HG02981 (cell line): ENCODE results near the gene MYO10.

Experiments
- ATAC-seq: cut with Tn5 transposase; IDR thresholded peaks from one replicate; pipeline ENCODE4 v1.9.1; 2021; ENCODE audit warnings: mild to moderate bottlenecking, moderate library complexity; ENCODE audit not compliant: unreplicated experiment

MYO10 gene

GRCh38 chr5:16644301-16644889, 291.7 kb downstream of the MYO10 start:
- no peak for ATAC-seq

GRCh38 chr5:16642867-16643266, 293.2 kb downstream of the MYO10 start:
- ATAC-seq, result no peak

DNA sequence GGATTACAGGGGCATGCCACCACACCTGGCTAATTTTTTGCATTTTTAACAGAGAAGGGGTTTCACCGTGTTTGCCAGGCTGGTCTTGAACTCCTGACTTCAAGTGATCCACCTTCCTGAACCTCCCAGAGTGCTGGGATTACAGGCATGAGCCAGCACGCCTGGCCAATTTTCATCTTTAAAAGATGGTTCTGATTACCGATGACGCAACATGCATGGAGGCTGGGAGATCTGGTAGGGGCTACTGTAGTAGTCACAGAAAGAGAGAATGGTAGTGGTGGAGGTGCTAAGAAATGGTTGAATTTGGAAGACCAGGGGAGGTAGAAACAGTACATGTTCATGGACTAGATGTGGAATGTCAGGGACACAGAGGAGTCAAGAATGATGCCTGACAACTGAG, 296.9 kb downstream of the MYO10 start:
- ATAC-seq, result no peak

GRCh38 chr5:16628376-16628775, 307.7 kb downstream of the MYO10 start:
- no peak for ATAC-seq

GRCh38 chr5:16626696-16627264, 309.3 kb downstream of the MYO10 start:
- ATAC-seq, result peak; percentile 83

GRCh38 chr5:16625096-16625495, 311.0 kb downstream of the MYO10 start:
- no peak for ATAC-seq

DNA sequence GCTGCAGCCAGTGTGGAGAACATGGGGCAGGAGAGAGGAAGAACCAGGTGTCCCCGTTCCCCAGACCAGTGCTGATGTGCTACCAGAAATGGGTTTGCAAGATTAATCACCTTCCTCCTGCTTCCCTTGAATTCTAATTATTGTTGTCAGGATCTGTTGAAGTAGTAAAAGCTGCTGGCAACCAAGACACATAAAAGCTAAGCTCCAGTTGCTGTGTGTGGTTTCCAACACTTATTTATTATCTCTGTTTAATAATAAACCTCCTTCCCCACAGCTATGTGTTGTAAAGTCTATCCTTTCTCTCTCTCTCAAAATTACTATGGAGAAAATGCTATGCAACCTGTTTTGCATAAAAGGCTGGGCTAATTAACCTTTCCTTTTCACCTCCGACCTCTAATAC, 317.0 kb downstream of the MYO10 start:
- ATAC-seq, result peak; percentile 39

GRCh38 chr5:16618138-16618897, 317.8 kb downstream of the MYO10 start:
- no peak for ATAC-seq

GRCh38 chr5:16617274-16617968, 318.7 kb downstream of the MYO10 start:
- no peak for ATAC-seq

GRCh38 chr5:16616536-16617273, 319.4 kb downstream of the MYO10 start, which contains the start of gene RETREG1:
Gene RETREG1, minus strand, starts transcription at chr5:16616997. Its CDS starts 26 bp downstream, at chr5:16616971.
- peak; percentile 59 for ATAC-seq

DNA sequence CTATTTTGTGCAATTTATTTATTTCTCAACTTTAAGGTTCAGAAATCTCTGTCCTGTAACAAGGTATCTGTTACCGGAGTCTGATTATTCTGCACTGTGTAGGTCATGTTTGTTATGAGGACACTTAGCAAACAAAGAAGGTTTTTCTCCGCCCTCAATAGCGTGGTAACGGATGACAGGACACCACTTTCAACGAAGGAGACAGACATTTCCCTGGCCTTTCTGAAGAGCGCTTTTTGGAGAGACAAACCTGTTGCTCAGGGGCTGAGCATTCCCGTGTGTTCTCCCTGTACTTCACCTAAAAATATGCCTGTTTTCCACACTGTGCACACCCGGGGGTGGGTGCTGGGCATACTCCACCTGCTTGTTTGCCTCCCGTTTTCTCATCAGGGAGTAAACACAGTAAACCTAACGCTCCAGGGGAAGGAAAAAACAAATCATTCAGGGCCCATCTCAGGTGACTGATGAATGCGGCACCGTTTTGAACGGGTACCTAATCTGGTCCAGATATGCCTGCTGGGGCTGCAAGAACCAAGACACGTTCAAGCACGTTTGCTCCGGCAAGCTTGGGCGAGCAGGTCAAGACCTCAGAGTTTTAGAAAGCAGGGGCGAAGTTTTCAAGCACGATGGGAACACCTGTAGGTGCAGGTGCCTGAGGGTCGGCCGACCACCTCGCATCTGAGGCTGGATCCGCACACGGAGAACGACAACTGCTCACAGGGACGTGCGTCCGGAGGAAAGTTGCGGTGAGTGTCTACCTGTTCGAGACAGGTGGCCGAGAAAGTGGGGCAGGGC, 320.1 kb downstream of the MYO10 start:
- no peak for ATAC-seq

GRCh38 chr5:16612007-16612406, 324.1 kb downstream of the MYO10 start:
- ATAC-seq, result no peak
